Measurements from ENCODE around the gene ZBTB21.

The ZBTB21 gene

DNA sequence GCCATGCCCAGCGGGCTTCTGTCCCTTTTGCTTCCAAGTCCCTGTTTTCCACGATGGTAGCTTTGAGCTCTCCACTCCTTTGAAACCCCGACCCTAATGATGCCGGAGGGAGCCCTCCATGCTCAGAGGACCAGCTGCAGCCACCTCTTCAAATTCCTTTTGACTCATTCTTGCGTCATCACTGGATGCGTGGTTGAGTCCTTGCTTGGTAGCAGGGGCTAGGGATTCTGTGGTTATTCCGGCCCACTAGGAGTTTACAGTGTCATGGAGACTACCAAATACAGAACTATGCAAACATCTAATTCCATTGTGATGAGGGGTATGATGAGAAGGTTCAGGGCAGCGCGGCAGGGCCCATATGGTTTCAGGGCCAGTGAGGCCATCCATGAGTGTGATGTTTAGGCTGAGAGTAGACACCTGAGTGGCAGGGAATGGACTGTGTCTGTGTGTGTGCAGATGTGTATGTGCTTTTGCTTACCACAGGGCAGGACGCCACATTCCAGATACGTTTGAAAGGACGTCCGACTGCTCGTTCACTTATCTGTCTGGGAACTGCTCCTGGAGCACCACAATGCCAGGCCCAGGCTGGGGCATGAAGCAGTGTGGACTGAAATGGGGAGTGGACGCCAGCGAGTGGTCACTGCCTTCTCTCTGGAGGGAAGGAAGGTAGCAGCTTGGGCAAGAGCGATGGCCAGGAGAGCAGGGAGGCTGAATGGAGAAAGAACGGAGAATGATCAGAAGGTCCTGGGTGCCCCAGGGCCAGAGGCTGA lies 30.4 kb upstream of the ZBTB21 start:
- Histone ChIP-seq H3K4me1 (ENCODE audit: control insufficient read depth, low read length) (peaks cover 7% of the 10 kb centered on the region; the same call in 1 of the 2 replicates), H3K9me3 (ENCODE audit: control insufficient read depth, insufficient read depth, low read length) (no peaks in the 10 kb centered on the region), H3K4me3 (ENCODE audit: low read length) (no peak overlapping the region), H3K27ac (ENCODE audit: low read depth, low read length) (no peak overlapping the region), H4K20me1 (ENCODE audit: control insufficient read depth, insufficient read depth, low read depth, low read length) (no peaks in the 10 kb centered on the region), H3F3A (ENCODE audit: control insufficient read depth, insufficient read depth) (no peaks in the 10 kb centered on the region), H3K4me2 (ENCODE audit: low read length) (no peak overlapping the region), H3K79me2 (ENCODE audit: control insufficient read depth, low read length) (no peaks in the 10 kb centered on the region), H3K9me2 (replicated peaks; ENCODE audit: control insufficient read depth, low read length) (no peaks in the 10 kb centered on the region), H3K27me3 (ENCODE audit: control insufficient read depth, low read length) (no peaks in the 10 kb centered on the region), H3K36me3 (ENCODE audit: control insufficient read depth, low read length) (no peaks in the 10 kb centered on the region)
- TF ChIP-seq, protein P1, sequence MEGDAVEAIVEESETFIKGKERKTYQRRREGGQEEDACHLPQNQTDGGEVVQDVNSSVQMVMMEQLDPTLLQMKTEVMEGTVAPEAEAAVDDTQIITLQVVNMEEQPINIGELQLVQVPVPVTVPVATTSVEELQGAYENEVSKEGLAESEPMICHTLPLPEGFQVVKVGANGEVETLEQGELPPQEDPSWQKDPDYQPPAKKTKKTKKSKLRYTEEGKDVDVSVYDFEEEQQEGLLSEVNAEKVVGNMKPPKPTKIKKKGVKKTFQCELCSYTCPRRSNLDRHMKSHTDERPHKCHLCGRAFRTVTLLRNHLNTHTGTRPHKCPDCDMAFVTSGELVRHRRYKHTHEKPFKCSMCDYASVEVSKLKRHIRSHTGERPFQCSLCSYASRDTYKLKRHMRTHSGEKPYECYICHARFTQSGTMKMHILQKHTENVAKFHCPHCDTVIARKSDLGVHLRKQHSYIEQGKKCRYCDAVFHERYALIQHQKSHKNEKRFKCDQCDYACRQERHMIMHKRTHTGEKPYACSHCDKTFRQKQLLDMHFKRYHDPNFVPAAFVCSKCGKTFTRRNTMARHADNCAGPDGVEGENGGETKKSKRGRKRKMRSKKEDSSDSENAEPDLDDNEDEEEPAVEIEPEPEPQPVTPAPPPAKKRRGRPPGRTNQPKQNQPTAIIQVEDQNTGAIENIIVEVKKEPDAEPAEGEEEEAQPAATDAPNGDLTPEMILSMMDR (IDR thresholded peaks at IDR 0.05; ENCODE audit: low read depth, low read length, poor library complexity, severe bottlenecking), result no peak
- no peak for TF ChIP-seq EZH2phosphoT487 (IDR thresholded peaks at IDR 0.05; ENCODE audit: borderline replicate concordance, low read length)

GRCh38 chr21:42039911-42040351 lies 29.8 kb upstream of the ZBTB21 start:
- H3K4me3 ChIP-seq (ENCODE audit: low read length), result no peak overlapping the region
- no peaks in the 10 kb centered on the region for H3K36me3 ChIP-seq (ENCODE audit: control insufficient read depth, low read length)
- H3K9me3 ChIP-seq (ENCODE audit: control insufficient read depth, insufficient read depth, low read length), result no peaks in the 10 kb centered on the region
- H4K20me1 ChIP-seq (ENCODE audit: control insufficient read depth, insufficient read depth, low read depth, low read length), result no peaks in the 10 kb centered on the region
- H3F3A ChIP-seq (ENCODE audit: control insufficient read depth, insufficient read depth), result no peaks in the 10 kb centered on the region
- TF ChIP-seq, protein P1 (IDR thresholded peaks at IDR 0.05; ENCODE audit: low read depth, low read length, poor library complexity, severe bottlenecking), result no peak
- no peak for TF ChIP-seq EZH2phosphoT487 (IDR thresholded peaks at IDR 0.05; ENCODE audit: borderline replicate concordance, low read length)
- no peak overlapping the region for H3K27ac ChIP-seq (ENCODE audit: low read depth, low read length)
- H3K4me1 ChIP-seq (ENCODE audit: control insufficient read depth, low read length), result peaks cover 7% of the 10 kb centered on the region; the same call in 1 of the 2 replicates
- H3K9me2 ChIP-seq (replicated peaks; ENCODE audit: control insufficient read depth, low read length), result no peaks in the 10 kb centered on the region
- no peaks in the 10 kb centered on the region for H3K27me3 ChIP-seq (ENCODE audit: control insufficient read depth, low read length)
- no peak overlapping the region for H3K4me2 ChIP-seq (ENCODE audit: low read length)
- no peaks in the 10 kb centered on the region for H3K79me2 ChIP-seq (ENCODE audit: control insufficient read depth, low read length)

- Histone ChIP-seq H3K9me3 (ENCODE audit: control insufficient read depth, insufficient read depth, low read length) (no peaks in the 10 kb centered on the region), H3K27ac (ENCODE audit: low read depth, low read length) (no peak overlapping the region), H3K27me3 (ENCODE audit: control insufficient read depth, low read length) (no peaks in the 10 kb centered on the region), H3K36me3 (ENCODE audit: control insufficient read depth, low read length) (no peaks in the 10 kb centered on the region), H3K4me2 (ENCODE audit: low read length) (no peak overlapping the region), H3K4me1 (ENCODE audit: control insufficient read depth, low read length) (peaks cover 7% of the 10 kb centered on the region; the same call in 1 of the 2 replicates), H4K20me1 (ENCODE audit: control insufficient read depth, insufficient read depth, low read depth, low read length) (no peaks in the 10 kb centered on the region), H3K79me2 (ENCODE audit: control insufficient read depth, low read length) (no peaks in the 10 kb centered on the region), H3F3A (ENCODE audit: control insufficient read depth, insufficient read depth) (no peaks in the 10 kb centered on the region), H3K4me3 (ENCODE audit: low read length) (no peak overlapping the region), H3K9me2 (replicated peaks; ENCODE audit: control insufficient read depth, low read length) (no peaks in the 10 kb centered on the region)
- TF ChIP-seq, protein P1 (IDR thresholded peaks at IDR 0.05; ENCODE audit: low read depth, low read length, poor library complexity, severe bottlenecking), result no peak
- TF ChIP-seq EZH2phosphoT487 (IDR thresholded peaks at IDR 0.05; ENCODE audit: borderline replicate concordance, low read length), result no peak
Measured at GRCh38 chr21:42039470-42039901, 29.3 kb upstream of the ZBTB21 start.

Data from DOHH2 (cell line).